Liver (tissue), 3 donors: ENCODE data around the gene IQSEC1.

Source experiments
- CTCF ChIP-seq: fragments of 150-350 bp; IDR thresholded peaks from 2 replicates; pipeline ENCODE4 v1.5.1; 2017; ENCODE audit warnings: improper control_type of control experiment, low read depth, low read length; ENCODE audit not compliant: missing input control
- GABPA ChIP-seq, 2 donors: IDR thresholded peaks in 1 of 2; conservative IDR thresholded peaks in 1 of 2; 2 replicates each; pipeline ENCODE4 v1.6.1; 2016; ENCODE audit warnings: antibody characterized with exemption in 2 of 2, mild to moderate bottlenecking in 1 of 2, moderate library complexity in 1 of 2
- RAD21 ChIP-seq, 2 donors: IDR thresholded peaks; 2 replicates each; pipeline ENCODE4 v1.6.1; 2016; ENCODE audit warnings: antibody characterized with exemption in 2 of 2, mild to moderate bottlenecking in 2 of 2
- REST ChIP-seq: IDR thresholded peaks from 2 replicates; pipeline ENCODE4 v1.6.1; 2016; ENCODE audit warnings: antibody characterized with exemption, mild to moderate bottlenecking
- SP1 ChIP-seq: IDR thresholded peaks from 2 replicates; pipeline ENCODE4 v1.6.1; 2018; ENCODE audit warnings: antibody characterized with exemption, mild to moderate bottlenecking
- TAF1 ChIP-seq: conservative IDR thresholded peaks from 2 replicates; pipeline ENCODE4 v1.6.1; 2016; ENCODE audit warnings: antibody characterized with exemption, mild to moderate bottlenecking
- YY1 ChIP-seq: IDR thresholded peaks from 2 replicates; pipeline ENCODE4 v1.6.1; 2016; ENCODE audit warnings: antibody characterized with exemption, mild to moderate bottlenecking
- ZBTB33 ChIP-seq: IDR thresholded peaks from 2 replicates; pipeline ENCODE4 v1.6.1; 2016; ENCODE audit warnings: antibody characterized with exemption
- TF ChIP-seq, protein P1 (sequence below): IDR thresholded peaks from 2 replicates; pipeline ENCODE4 v1.6.1; 2016; ENCODE audit warnings: antibody characterized with exemption
- donor health status: healthy.
- donor health status: healthy.

DNA sequence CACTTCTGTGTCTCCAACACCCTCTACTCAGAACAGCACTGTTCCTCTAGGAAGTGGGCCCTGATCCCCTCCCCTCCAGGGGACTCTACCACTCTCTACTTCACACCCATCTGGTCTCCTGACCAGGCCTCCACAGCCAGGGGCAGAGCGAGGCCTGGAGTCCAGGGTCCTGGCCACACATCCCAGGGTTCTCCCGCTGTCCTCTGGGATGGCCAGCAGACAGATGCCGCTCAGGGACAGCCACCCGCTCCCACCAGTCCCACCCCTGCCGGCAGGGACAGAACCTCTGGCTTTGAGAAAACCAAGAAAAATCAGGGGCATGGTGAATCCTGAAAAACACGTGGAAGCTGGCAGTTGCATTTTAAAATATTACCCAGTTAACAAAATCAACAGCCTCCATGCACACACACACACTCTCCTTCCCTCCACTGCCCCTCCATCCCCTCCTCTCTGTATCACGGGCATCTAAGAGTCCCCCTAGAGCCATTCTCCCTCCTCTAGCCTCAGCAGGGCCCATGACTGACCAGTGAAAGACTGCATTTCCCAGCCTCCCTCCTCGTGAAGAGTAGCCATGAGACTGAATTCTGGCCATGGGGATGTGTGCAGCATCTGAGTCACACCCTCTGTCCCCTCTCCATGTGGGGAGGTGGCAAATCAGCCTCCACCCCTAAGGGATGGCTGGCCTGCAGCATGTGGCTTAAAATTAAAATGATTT lies 32.1 kb upstream of the IQSEC1 start:
- TF ChIP-seq CTCF: no peak
- TF ChIP-seq TAF1: no peak
- TF ChIP-seq SP1: no peak
- TF ChIP-seq GABPA (IDR thresholded peaks at IDR 0.05 in 1 of 2, conservative IDR thresholded peaks at IDR 0.05 in 1 of 2): no peak
- no peak for TF ChIP-seq RAD21 (IDR thresholded peaks at IDR 0.05)
- TF ChIP-seq REST: no peak
- no peak for TF ChIP-seq YY1
- TF ChIP-seq, protein P1, sequence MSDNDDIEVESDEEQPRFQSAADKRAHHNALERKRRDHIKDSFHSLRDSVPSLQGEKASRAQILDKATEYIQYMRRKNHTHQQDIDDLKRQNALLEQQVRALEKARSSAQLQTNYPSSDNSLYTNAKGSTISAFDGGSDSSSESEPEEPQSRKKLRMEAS: no peak
- no peak for TF ChIP-seq ZBTB33
